Stimulated activated CD8-positive, alpha-beta memory T cell treated with anti-CD3 and anti-CD28 coated beads, Interleukin-15, amount 100 ng/mL, for 1 hour (primary cell): ENCODE measurements around the gene PTPRR.

Experiments used
- DNase-seq: peaks from one replicate; pipeline ENCODE4 v3.0.0-alpha.2; 2020; ENCODE audit warnings: low read depth

Gene PTPRR, protein sequence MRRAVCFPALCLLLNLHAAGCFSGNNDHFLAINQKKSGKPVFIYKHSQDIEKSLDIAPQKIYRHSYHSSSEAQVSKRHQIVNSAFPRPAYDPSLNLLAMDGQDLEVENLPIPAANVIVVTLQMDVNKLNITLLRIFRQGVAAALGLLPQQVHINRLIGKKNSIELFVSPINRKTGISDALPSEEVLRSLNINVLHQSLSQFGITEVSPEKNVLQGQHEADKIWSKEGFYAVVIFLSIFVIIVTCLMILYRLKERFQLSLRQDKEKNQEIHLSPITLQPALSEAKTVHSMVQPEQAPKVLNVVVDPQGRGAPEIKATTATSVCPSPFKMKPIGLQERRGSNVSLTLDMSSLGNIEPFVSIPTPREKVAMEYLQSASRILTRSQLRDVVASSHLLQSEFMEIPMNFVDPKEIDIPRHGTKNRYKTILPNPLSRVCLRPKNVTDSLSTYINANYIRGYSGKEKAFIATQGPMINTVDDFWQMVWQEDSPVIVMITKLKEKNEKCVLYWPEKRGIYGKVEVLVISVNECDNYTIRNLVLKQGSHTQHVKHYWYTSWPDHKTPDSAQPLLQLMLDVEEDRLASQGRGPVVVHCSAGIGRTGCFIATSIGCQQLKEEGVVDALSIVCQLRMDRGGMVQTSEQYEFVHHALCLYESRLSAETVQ

DNA sequence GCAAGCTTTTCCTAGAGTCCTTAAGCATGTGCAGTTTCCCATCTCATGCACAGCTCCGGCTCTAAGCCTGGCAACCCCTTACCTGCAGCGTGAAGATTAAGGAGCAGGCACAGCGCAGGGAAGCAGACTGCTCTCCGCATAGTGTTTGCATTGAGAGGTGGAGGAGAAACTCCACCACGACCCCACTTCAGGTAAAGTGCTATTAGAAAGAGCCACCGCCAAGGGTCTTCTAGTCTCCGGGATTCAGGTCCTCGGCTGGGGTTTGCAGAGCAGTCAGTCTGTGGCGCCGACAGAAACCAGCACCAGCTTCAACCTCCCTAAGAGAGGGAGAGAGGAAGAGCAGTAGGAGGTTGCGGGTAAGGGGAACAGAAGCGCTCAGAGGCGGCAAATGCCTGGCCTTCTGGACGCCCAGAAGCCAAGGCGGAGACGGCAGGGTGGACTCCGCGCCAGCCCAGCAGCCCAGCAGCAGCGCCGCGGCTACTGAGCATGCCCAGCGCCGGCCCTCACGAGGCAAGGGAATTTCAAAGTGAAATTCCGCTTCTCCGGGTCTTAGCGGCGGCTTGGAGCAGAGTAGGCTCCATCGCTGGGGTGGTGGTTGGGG is at the start of gene PTPRR:
Gene PTPRR (minus strand): TSS at position 488 of the 601 bp plus-strand sequence. CDS start 348 bp downstream, at position 140.
- DNase-seq, result no peak

GRCh38 chr12:70966996-70967790 is 46.7 kb upstream of the PTPRR start:
- no peak for DNase-seq

- no peak for DNase-seq
These were observed 45.5 kb upstream of the PTPRR start for GRCh38 chr12:70966046-70966445.

DNA sequence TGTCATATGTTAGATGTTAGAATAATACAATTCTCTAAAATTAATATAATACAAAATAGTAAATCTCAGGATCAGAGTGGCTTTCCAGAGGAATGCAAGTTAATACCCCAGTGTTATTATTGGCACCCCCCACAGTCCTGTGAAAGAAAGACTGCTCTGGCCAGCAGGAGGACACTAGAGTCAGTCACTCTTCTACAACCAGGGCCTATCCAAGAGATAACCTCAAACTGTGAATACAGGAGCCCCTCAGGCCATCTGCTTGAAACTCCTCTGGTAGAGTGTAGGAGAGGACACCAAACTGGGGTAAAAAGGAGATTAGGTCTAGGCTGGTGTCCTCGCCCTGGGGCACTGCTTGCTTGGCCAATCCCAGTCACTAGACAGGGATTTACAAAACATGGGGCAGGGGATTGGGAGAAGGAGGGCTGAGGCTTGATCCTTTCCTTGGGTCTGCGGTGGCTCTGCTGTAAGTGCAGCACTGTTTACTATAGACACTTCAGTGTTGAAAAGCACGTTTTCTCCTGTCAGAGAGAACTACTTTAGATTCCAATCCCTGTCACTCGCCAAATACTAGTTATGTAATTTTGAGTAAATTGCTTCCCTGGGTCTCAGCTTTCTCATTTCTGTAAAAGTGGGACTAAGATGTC is 44.5 kb upstream of the PTPRR start:
- DNase-seq, result no peak

GRCh38 chr12:70963081-70963660 is 42.6 kb upstream of the PTPRR start:
- DNase-seq, result no peak

- no peak for DNase-seq
These were observed 41.8 kb upstream of the PTPRR start for GRCh38 chr12:70962226-70962794.

- DNase-seq, result no peak
These were observed 39.9 kb upstream of the PTPRR start for GRCh38 chr12:70960484-70960883.

- no peak for DNase-seq
These were observed 34.9 kb upstream of the PTPRR start for GRCh38 chr12:70955415-70955814.

DNA sequence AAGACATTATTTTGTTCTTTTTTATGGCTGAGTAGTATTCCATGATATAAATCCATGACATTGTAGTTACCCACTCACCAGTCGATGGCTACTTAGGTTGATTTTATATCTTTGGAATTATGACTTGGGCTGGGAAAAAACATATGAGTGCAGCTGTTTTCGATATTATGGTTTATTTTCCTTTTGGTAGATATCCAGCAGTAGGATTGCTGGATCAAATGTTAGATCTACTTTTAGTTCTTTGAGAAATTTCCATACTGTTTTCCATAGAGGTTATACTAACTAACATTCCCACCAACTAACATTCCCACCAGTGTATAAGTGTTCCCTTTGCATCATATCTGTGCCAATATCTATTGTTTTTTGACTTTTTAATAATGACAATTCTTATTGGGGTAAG is 29.9 kb upstream of the PTPRR start:
- DNase-seq, result no peak

DNA sequence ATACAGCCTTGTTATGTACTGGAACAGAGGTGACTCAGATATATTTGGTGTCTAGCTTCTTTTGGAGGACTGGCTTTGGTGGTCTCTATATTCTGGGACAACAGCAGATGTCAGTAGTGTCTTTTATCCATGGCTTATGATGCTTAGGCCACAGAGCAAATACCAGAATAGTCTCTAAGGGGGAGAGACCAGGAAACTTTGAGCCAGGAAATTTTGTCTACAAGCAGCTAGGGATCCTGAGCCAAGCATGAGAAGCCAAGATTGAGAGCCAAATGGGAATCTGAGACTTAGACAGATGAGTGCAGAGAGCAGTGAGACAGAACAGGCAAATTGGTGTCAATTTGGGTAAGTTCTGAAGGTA is 28.4 kb upstream of the PTPRR start:
- DNase-seq, result no peak

DNA sequence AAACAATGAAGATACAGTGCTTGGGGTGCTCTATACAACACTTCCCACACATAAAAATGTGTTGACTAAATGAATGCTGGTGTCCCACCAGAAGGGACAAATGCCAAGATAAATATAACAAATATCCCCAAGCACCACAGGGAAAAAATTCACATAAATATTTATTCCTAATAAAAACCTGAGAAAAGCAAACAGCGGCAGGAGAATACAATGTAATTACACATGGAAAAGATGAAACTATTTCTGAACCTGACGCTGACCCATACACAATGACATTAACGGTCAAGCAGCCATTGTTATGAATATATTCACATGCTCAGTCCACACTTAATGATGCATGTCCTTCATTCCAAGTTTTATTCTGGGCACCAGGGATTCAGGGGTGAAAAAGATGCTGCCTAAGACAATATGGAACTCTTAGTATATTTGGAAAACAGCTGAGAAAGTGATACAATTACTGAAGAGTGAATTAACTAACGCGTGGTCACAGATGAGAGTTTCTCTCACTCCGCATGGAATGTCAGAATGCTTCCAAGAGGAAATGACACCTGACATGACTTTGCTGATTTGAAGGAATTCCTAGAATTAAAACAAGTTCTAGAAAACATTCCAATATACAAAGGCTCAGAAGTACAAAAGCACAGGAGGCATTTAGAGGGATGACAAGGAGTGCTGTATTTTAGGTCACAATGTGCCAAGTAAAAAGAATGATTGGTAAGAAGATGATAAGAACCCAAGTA is 27.9 kb upstream of the PTPRR start:
- no peak for DNase-seq

DNA sequence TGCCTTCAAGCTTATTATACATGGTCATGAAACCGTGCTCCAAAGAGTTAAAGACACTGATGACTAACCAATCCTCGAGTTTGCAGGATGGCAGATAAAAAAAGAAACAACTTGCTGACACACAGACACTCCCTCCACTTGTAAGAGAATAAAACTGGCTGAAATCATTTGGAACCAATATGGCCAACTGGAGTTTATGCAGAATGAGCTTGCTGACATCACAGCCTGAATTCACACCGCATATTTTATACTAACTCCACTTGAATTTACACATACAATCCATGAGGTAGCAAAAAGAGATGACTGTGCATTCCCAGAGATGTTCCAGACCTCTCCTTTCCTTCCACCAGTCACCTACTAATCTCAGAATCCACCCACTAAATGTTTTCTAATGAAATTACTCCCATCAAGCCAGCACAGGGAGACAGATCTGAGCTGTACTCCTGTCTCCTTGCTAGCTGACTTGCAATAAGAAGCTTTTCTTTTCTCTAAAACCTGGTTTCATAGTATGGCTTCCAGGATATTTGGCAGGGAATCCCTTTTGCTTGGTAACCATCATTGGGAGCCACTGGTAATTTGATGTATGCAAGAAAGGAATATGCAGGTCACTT is 15.8 kb upstream of the PTPRR start:
- DNase-seq, result no peak

DNA sequence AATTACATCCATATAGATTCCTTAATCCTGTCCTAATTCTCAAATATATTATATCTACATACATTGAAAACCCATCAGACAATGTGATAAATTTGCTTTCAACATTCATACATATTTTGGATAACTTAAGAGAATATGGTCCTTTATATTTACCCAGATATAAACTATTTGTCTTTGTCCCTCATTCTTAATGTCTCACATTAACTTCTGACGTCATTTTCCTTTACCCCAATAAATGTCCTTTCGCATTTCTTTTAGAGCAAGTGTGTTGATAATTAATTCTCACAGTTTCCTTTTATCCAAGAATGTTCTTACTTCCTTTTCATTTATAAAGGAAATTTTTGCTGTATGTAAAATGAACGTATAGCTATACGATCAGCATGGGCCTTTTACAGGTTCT is 12.6 kb upstream of the PTPRR start:
- no peak for DNase-seq

DNA sequence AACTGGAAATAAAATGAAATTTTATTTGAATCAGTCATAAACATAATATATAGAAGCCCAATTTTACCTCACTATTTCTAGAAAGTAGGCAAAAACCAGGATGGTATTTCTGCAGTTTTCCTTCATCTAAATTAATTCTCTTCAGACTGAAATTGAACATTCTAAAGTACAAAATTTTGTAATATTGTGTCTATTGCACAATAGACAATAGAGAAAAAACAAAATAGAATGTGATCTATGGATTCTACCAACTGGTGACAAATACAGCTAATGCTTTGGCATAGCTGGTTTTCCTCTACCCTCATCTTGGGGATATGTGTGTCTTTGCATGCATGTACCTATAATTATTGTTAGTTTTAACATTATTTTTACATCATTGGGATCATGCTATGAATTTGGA is 8.5 kb upstream of the PTPRR start:
- no peak for DNase-seq

DNA sequence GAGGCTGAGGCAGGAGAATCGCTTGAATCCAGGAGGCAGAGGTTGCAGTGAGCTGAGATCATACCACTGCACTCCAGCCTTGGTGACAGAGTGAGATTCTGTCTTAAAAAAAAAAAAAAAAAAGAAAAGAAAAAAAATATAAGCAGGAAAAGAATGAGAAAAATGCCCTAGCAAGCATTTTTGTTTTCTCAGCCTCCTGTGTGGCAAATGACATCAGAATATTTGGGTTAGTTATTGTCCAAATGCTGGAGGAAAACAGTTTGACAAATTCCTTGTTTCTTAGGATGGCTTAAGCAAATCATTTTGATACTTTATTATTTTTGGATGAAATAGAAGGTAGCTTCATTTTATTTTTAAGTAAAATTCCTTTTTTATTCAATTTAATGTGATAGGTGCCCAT is 7.5 kb upstream of the PTPRR start:
- DNase-seq, result no peak

DNA sequence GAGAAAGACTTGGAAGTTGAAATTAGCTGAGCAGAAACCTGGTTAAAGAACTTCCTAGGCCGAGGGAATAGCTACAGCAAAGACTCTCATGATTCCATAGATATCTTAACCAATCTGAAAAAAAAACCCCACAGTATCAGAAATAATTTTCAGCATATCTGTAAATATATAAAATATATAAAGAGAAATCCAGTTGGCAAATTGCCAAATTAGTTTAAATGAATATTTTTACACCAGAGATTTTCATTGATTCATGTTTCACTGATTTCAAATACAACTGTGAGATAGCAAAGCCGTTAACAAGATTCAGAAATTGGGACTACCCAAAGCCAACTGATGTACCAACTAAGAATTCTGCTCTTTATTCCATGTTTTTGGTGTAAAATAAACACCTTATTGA is 6.8 kb upstream of the PTPRR start:
- DNase-seq, result no peak

DNA sequence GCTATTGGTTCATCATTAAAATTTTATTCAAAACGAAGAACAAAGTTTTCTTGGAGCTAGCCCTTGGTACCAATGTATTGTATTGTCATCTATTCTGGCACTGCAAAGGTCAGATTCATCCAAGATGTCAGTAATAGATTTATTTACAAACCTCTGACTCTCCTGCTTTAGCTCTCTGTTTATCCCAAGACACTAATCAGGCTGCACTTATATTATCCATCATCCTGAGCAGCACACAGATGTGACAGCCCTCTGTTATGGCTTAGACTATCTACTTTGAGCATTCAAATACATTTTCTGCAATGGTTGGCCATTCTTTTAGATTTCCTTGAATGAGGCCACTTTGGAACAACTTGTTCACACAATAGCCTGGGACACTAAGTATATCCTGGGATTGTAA is 5.0 kb upstream of the PTPRR start:
- no peak for DNase-seq

DNA sequence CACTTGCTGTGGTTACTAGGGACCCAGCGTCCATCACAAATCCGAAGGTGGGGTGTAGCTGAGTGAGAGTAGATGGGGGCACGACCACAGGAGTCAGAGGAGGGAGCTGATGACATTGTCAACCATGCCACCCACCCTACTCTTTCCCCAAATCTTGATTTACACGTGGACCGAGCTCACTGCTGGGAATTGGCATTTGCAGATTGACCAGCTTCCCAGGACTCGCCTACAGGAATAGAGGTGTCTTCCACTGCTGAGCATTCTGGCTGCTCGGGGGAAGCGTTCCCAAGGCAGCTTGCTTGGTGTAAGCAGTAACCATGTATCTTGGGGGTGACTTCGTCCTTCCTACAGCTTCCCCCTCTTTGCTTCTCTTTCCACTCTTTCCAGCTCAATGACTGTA is 353 bp upstream of the PTPRR start:
- DNase-seq, result no peak

DNA sequence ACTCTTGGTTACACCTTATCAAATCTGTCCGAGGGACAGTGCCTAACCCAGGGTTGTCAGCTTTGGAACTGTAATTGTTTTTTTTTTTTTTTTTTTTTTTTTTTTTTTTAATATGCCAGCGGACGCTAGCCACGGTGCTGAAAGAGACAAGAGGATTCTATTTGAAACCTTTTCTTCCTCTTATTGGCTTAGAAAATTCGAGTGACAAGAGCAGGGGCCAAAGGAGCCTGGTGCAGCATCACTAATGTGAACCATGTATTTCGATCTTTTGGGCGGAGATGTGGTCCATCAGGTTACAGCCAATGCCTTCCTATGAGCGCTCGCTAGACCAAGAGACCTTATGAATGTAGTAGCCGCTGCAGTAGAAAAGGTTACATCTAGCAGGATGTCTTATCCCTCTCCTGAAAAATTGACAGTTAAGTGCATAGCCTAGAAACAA is 922 bp downstream of the PTPRR start:
- DNase-seq, result no peak

DNA sequence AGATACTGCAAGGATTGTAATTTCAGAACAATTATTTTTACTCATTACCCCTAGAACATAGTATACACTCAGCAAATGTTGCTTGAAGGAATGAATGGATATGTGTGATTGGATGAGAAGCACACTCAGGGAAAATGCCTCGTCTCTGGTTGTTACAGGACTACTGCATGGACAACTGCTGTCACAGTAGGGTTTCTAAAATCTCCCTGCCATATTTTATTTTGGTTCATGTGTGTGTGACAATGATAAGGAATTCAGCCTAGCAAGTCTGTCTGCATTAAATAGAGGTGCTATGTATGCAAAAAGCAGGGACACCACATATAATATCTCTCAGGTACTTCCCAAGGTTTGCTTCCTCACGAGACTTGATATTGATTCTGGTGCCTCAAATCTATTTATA is 1.4 kb downstream of the PTPRR start:
- no peak for DNase-seq
